ENCODE results near the gene CAPN12. TPM values are rescaled to one million over a fixed set of nuclear protein-coding genes. Genes with fewer than 3 reads are reported as not detected.

Gene CAPN12
- total RNA-seq, 1 experiment from 2014 or later, result 0.69 TPM

- no TSS peak for BruUV-seq (replicated peaks)
- Histone ChIP-seq H3K27ac (ENCODE audit: low read depth, low read length, poor library complexity, severe bottlenecking) (no peak overlapping the region), H3K27me3 (replicated peaks; ENCODE audit: insufficient read depth, low read depth, low read length, poor library complexity) (no peaks in the 10 kb centered on the region), H3K36me3 (ENCODE audit: insufficient read depth, low read length, poor library complexity, severe bottlenecking) (peaks cover 83% of the 10 kb centered on the region), H3K9me3 (ENCODE audit: low read depth, low read length, poor library complexity, severe bottlenecking) (no peaks in the 10 kb centered on the region), H3K4me1 (ENCODE audit: insufficient read depth, low read length, poor library complexity, severe bottlenecking) (no peaks in the 10 kb centered on the region), H3K4me3 (ENCODE audit: low read depth, low read length, poor library complexity, severe bottlenecking) (no peak overlapping the region)
- no peak for TF ChIP-seq CTCF (conservative IDR thresholded peaks at IDR 0.05; ENCODE audit: low read depth, low read length)
- TF ChIP-seq EZH2 (IDR thresholded peaks at IDR 0.05; ENCODE audit: borderline replicate concordance, low read depth, low read length, poor library complexity, severe bottlenecking), result no peak
- ChIA-PET POLR2A (ENCODE audit: low non-redundant PET) (no interaction called here), CTCF (no interaction called here)
- intact Hi-C loops (cut with micrococcal nuclease; ENCODE audit: unreplicated experiment), result no loop called here
- DNase-seq (ENCODE audit: low spot score), result no peak
Measured at GRCh38 chr19:38707512-38708114, 36.7 kb downstream of the CAPN12 start.

- Histone ChIP-seq H3K9me3 (ENCODE audit: low read depth, low read length, poor library complexity, severe bottlenecking) (no peaks in the 10 kb centered on the region), H3K4me1 (ENCODE audit: insufficient read depth, low read length, poor library complexity, severe bottlenecking) (no peaks in the 10 kb centered on the region), H3K4me3 (ENCODE audit: low read depth, low read length, poor library complexity, severe bottlenecking) (no peak overlapping the region), H3K27me3 (replicated peaks; ENCODE audit: insufficient read depth, low read depth, low read length, poor library complexity) (no peaks in the 10 kb centered on the region), H3K27ac (ENCODE audit: low read depth, low read length, poor library complexity, severe bottlenecking) (no peak overlapping the region), H3K36me3 (ENCODE audit: insufficient read depth, low read length, poor library complexity, severe bottlenecking) (peaks cover 84% of the 10 kb centered on the region)
- intact Hi-C loops (cut with micrococcal nuclease; ENCODE audit: unreplicated experiment), result no loop called here
- no peak for DNase-seq (ENCODE audit: low spot score)
- BruUV-seq (replicated peaks), result no TSS peak
- ChIA-PET CTCF (no interaction called here), POLR2A (ENCODE audit: low non-redundant PET) (no interaction called here)
- TF ChIP-seq EZH2 (IDR thresholded peaks at IDR 0.05; ENCODE audit: borderline replicate concordance, low read depth, low read length, poor library complexity, severe bottlenecking), result no peak
- no peak for TF ChIP-seq CTCF (conservative IDR thresholded peaks at IDR 0.05; ENCODE audit: low read depth, low read length)
Measured at GRCh38 chr19:38706792-38707511, 37.3 kb downstream of the CAPN12 start.

- no peaks in the 10 kb centered on the region for H3K27me3 ChIP-seq (replicated peaks; ENCODE audit: insufficient read depth, low read depth, low read length, poor library complexity)
- H3K9me3 ChIP-seq (ENCODE audit: low read depth, low read length, poor library complexity, severe bottlenecking), result no peaks in the 10 kb centered on the region
- no peak overlapping the region for H3K4me3 ChIP-seq (ENCODE audit: low read depth, low read length, poor library complexity, severe bottlenecking)
- POLR2A ChIA-PET (ENCODE audit: low non-redundant PET), result no interaction called here
- intact Hi-C loops (cut with micrococcal nuclease; ENCODE audit: unreplicated experiment), result no loop called here
- H3K4me1 ChIP-seq (ENCODE audit: insufficient read depth, low read length, poor library complexity, severe bottlenecking), result no peaks in the 10 kb centered on the region
- H3K27ac ChIP-seq (ENCODE audit: low read depth, low read length, poor library complexity, severe bottlenecking), result no peak overlapping the region
- DNase-seq (ENCODE audit: low spot score), result no peak
- CTCF ChIA-PET, result no interaction called here
- H3K36me3 ChIP-seq (ENCODE audit: insufficient read depth, low read length, poor library complexity, severe bottlenecking), result peaks cover 71% of the 10 kb centered on the region
- no peak for TF ChIP-seq CTCF (conservative IDR thresholded peaks at IDR 0.05; ENCODE audit: low read depth, low read length)
- TF ChIP-seq EZH2 (IDR thresholded peaks at IDR 0.05; ENCODE audit: borderline replicate concordance, low read depth, low read length, poor library complexity, severe bottlenecking), result no peak
- BruUV-seq (replicated peaks), result no TSS peak
Measured at GRCh38 chr19:38705197-38706019, 38.9 kb downstream of the CAPN12 start.
